8988T (cell line): Measurements from ENCODE around the gene MTX3.

Experiments
- DNase-seq: peaks from one replicate; pipeline ENCODE4 v3.0.0; 2011

MTX3 gene

GRCh38 chr5:79976759-79977515 is 14.1 kb downstream of the MTX3 start:
- no peak for DNase-seq

- DNase-seq, result no peak
These were observed 15.6 kb downstream of the MTX3 start for GRCh38 chr5:79975422-79975821.

DNA sequence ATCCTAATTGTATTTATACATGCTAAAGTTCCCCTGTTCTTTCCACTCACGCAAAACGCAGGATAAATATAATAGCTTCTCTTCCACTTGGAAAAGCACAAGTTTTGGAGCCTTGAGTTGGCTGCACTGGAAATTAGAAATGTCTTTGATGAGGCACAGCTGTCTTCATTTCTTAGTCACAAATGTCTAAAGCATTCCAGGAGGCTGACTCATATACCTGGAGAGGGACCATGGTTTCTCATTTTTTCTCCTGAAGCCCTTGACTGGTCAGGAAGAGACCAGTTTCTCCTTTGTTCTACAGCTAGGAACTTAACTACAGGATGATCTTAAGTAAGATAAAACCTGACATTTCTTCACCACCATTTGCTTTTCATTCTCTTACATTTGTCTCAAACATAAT is 16.2 kb downstream of the MTX3 start:
- peak; percentile 24 for DNase-seq

GRCh38 chr5:79973996-79974395 is 17.1 kb downstream of the MTX3 start:
- DNase-seq, result no peak

DNA sequence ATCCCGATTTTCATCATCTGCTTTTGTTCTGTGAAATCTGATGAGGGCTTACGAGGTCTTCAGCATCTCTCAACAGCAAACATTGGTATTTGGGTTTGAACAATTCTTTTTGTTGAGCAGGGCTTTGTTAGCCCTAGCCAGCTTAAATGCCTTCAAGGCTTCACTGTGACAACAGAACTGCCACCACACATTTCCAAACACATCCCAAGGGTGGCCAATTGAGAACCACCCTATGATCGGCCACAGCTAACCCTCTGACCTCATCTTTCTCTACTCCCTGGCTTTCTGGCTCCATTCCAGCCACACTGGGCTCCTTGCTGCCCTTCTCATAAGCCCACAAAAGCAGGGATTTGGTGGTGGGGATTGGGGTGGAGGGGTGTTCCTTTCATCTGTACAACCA is 17.6 kb downstream of the MTX3 start:
- DNase-seq, result no peak

- DNase-seq, result no peak
These were observed 19.9 kb downstream of the MTX3 start for GRCh38 chr5:79971156-79971555.

GRCh38 chr5:79966448-79966847 is 24.6 kb downstream of the MTX3 start:
- no peak for DNase-seq

DNA sequence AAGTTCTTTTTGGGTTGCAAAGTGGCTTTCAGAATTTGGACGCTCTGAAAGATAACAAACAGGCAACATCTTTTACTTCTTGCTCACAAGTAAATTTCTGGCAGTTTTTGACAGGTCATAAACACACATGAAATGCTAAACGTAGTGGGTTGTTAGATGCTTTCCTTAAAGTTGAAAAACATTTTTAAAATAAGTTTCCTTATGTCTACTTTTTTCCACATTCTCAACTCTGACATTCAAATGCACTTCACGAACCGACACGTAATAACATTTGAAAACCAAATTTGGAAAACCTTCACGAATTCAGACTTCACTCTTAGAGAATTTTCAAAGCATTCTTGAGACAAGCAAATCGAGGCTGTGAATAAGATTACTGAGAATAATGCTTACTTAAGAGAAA is 26.9 kb downstream of the MTX3 start:
- DNase-seq, result no peak

DNA sequence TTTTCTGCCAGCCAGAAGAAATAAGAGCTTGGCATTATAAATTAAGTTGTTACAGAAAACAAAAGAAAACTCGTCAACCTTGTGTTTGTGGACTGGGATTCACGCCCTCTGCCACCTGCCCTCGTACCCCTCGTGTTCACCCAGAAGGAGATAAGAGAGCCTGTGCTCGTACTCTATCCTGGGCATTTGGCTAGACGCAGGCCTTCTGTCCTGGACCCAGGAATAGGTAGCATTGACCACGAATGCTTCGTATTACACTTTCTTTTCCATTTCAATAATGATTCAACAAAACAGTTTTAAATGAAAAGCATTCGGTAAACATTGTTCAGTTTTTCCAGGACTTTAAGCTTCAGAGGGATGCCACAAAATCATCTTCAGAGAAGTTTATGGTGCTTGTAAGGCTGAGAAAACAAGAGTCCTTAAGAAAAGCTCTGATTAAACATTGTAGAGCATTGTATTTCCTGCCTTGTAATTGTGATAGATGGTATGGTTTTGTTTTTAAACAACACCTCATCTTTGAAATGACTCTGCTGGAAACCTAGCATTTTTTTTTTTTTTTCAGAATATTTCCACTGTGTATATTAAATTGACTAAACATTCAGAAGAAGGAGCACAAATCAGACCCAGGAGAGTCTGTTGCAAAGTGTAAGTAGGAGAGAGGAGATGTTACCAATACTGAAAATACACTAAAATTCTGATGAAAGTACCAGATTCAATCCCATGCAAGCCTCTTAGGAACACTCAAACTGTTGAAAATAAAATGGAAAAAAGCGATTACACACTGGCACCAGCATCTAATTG is 27.6 kb downstream of the MTX3 start:
- no peak for DNase-seq

GRCh38 chr5:79962575-79963222 is 28.4 kb downstream of the MTX3 start:
- DNase-seq, result peak; percentile 34

DNA sequence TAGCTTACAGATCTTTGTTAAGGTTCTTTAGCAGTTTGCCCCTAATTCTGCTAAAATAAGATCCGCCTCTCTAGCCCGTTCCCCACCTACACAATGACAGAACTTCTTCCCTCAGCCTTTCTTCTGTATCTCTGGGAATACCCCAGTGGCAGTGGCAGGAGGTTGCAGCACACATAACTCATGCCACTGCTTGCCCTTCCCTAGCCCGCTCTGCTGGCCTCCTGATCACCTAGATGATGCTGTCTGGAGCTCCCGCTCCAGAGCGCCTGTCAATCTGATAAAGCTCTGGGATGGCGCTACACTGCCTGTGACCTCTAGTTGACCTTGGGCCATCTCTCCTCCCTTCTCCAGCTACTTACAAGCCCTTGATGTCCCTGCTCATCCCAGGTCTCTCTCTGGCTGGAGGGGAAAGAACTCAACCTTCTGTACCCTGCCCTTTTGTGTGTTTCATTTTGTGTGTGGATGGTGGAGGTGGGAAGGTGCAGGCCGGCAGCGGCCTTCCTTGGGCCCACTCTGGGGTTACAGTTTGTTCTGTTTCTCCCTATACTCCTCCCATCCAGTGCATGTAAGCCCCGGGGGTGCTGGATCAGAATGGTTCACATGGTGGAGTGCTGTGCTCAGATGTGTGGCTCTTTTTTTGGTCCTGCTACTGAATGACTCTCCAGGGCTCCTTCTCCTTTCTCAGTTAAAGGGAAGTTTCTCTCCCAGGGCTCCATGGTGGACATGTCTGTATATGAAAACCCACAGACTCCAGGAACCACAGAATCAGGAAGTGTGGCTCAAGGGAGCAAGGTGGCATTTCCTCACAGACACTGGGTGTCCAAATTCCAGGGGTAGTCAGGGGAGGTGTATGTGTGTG is 29.1 kb downstream of the MTX3 start:
- no peak for DNase-seq

DNA sequence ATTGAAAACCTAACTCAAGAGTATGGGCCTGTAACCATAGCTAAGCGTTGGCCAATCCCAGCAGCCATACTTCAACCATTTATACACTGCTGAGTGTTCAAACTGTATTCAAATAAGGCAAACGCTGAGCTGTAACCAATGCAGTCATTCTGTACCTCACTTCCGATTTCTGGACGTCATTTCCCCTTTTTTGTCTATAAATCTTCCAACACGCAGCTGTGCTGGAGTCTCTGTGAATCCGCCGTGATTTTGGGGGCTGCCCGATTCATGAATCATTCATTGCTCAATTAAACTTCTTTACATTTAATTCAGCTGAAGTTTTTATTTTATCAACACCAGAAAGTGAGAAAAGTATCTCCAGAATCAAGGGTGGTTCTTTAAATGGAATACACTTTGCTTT is 31.7 kb downstream of the MTX3 start:
- no peak for DNase-seq

DNA sequence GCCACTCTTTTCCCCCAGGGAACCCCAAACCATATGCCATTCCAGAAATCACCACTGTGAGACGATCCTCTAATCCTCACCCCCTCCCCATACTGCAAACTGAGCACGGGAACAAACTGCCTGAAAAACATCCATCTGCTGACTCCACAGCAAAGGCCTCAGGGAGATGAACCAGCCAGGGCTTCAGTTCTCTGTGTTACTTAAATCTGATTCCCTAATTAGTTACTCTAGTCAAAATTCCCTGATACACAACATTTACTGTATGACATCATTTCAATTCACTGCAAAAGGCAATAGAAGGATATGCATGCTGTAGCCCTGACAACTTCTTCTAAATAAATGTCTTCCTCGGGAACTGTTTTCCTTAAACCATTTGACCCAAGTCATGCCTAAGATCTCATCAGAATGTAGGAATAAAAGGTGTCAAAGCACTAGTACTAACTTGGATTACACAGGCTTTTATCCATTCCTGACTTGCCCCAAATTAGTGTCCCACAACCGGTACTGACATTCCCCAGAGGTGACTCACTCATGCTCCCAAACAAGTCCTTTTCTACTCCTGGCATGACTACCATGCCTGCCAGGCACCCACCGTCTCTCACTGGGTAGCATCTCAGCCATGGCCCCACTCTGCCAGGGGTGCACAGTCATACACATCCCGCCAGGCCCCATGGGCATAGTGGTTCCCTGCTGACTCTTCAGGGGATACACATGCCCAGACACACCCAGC is 35.0 kb downstream of the MTX3 start:
- peak; percentile 52 for DNase-seq

DNA sequence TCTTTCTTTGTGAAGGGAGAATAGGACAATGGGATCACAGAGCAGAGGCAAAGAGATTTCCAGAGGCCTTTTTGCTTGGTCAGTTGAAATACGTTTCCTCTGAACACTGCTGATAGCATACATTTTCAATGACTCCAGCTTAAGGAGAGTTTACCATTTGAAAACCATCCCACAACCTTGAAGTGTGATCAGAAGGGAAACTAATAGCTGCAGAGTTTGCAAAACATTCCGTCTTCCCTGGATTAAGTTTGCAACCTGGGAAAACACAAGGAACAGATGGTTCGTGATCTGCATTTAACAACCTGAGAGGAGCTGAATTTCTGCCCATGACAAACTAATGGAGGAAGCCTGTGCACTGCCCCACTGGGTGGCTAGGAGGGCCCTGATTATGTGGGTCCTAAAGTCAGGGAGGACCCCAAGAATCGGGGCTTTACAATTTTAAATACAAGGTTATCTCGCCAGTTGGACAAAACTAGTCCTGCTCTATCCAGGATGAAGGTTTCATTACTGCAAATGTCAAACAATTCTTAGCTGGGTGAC is 35.6 kb downstream of the MTX3 start:
- DNase-seq, result no peak

GRCh38 chr5:79954620-79955019 is 36.4 kb downstream of the MTX3 start:
- no peak for DNase-seq

- DNase-seq, result no peak
These were observed 43.5 kb downstream of the MTX3 start for GRCh38 chr5:79947567-79947966.

DNA sequence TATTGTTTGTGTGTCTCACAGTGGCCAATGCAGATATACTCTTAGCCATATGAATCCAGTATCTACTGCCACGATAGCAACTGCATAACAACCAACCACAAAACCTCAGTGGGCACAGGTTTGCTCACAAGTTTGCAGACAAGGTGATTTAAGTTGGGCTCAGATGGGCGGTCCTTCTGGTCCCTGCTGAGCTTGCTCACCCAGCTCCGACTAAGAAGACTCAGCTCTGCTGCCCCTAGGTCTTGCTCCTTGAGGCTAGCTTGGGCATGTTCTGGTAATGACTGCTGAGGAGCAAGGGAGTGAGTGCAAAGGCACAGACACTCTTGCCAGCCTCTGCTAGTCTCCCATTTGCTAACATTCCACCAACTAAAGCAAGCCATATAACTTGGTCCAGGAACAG is 52.6 kb downstream of the MTX3 start:
- DNase-seq, result no peak

DNA sequence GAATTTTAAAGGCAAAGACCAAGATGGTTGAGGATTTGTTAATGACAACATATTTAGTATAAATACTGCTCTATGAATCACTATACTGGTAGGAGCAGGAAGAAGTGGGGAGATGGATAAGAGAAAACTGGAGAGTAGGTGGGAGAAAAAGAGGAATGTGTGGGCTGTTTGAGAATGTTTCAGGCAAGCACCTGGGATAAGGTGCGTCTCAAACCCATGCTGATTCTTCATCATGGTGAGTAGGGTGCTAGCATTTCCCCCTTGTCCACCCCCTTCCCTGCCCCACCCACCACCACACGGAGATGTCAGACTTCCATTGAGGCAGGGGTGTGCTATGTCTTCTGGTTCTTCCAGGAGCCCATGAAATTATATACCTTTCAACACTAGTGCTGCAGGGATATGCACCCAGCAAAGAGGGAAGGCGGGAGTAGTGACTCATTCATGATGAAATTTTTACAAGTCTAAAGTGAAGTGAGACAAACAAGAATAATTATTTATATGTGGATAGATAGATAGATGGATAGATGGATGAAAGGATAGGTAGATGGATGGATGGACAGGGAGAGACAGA is 54.3 kb downstream of the MTX3 start:
- DNase-seq, result no peak

- no peak for DNase-seq
These were observed 54.9 kb downstream of the MTX3 start for GRCh38 chr5:79936002-79936645.

DNA sequence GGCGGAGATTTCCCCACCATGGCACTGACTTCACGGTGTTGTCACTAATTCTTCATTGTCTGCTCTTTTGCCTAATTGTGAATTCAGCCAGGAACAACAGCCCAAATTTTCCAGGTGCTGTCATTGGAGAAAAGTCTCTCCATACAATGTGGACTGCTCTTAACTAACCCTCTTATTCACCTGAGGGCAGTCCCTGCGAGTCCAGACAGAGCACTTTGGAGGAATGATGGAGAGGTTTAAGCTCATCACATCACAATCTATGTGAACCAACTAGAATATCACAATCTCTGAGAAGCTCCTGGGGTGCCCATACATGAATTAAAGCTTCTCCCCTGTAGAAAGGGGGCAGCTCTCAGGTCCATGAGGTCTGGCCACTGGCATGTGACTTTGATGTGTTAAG is 56.4 kb downstream of the MTX3 start:
- no peak for DNase-seq
